ENCODE results near the gene TACC2. TPM values are rescaled to one million over a fixed set of nuclear protein-coding genes. Genes with fewer than 3 reads are reported as not detected.

Gene TACC2
- total and polyA plus RNA-seq, 9 of the 15 experiments (the other 6 are each of a cell fraction or from before 2014, with no cell fraction given), result under 0.01 to 0.35 (median 0.03) TPM; not detected in 6

- ChIA-PET POLR2A (no interaction called here), CTCF (ENCODE audit: low intra/inter-chr PET ratio) (no interaction called here)
- no TSS peak for BruUV-seq (replicated peaks)
- 0% methylated on average over 4 of the region's 4 CpGs for WGBS (ENCODE audit: insufficient coverage, low coverage, missing lambda C conversion rate)
- no peaks in the 10 kb centered on the region for H4K20me1 ChIP-seq (replicated peaks; ENCODE audit: control insufficient read depth, insufficient read depth, low read length)
- in situ Hi-C loops (cut with MboI) (no loop called here), intact Hi-C loops (cut with micrococcal nuclease) (loop anchor here (5.0 kb wide), 1 partner anchor 272 kb away; no protein-coding TSS in a partner anchor)
- H3K79me2 ChIP-seq (ENCODE audit: control insufficient read depth, insufficient read depth, low read length), result no peaks in the 10 kb centered on the region
- H3K9me1 ChIP-seq (ENCODE audit: control insufficient read depth, insufficient read depth, low read length), result no peaks in the 10 kb centered on the region
- H3K27me3 ChIP-seq (ENCODE audit: control insufficient read depth in 2 of 2, insufficient read depth in 2 of 2, low read length in 2 of 2), result no peaks in the 10 kb centered on the region; a peak in 1 of 5 replicates
- DNase-seq (ENCODE audit: extremely low read depth in 1 of 4, low spot score in 3 of 4) (no peak), ATAC-seq (no peak), FAIRE-seq (no peak)
- H3K9ac ChIP-seq (ENCODE audit: insufficient read depth in 1 of 2, low read depth in 2 of 2, low read length in 2 of 2), result no peak overlapping the region
- no peak overlapping the region for H3K27ac ChIP-seq (ENCODE audit: extremely low read depth, low read depth, low read length)
- no peaks in the 10 kb centered on the region for H3K36me3 ChIP-seq (ENCODE audit: control insufficient read depth, insufficient read depth, low read length)
- no peak overlapping the region for H2AFZ ChIP-seq (ENCODE audit: low read depth, low read length)
- H3K9me3 ChIP-seq (replicated peaks; ENCODE audit: control insufficient read depth, insufficient read depth, low read depth, low read length), result no peaks in the 10 kb centered on the region
- no peak for TF ChIP-seq ZNF695 (CRISPR knock-in tag; IDR thresholded peaks at IDR 0.05)
- no peak for TF ChIP-seq RBM17 (IDR thresholded peaks at IDR 0.05; ENCODE audit: borderline replicate concordance, low read depth, low read length)
- TF ChIP-seq DNMT1 (IDR thresholded peaks at IDR 0.05), result no peak
- TF ChIP-seq CAMTA2 (CRISPR knock-in tag; conservative IDR thresholded peaks at IDR 0.05), result no peak
- H3K4me1 ChIP-seq (replicated peaks in 1 of 2; ENCODE audit: control insufficient read depth in 2 of 2, insufficient read depth in 2 of 2, low read length in 2 of 2), result no peaks in the 10 kb centered on the region
- no peak overlapping the region for H3K4me2 ChIP-seq (ENCODE audit: insufficient read depth, low read length)
- no peak overlapping the region for H3K4me3 ChIP-seq
Observed at GRCh38 chr10:122295451-122295809, 306.5 kb downstream of the TACC2 start.

GRCh38 chr10:122296363-122297120 lies 307.6 kb downstream of the TACC2 start:
- Histone ChIP-seq H4K20me1 (replicated peaks; ENCODE audit: control insufficient read depth, insufficient read depth, low read length) (no peaks in the 10 kb centered on the region), H2AFZ (ENCODE audit: low read depth, low read length) (no peak overlapping the region), H3K36me3 (ENCODE audit: control insufficient read depth, insufficient read depth, low read length) (no peaks in the 10 kb centered on the region), H3K27me3 (ENCODE audit: control insufficient read depth in 2 of 2, insufficient read depth in 2 of 2, low read length in 2 of 2) (no peaks in the 10 kb centered on the region; a peak in 1 of 5 replicates), H3K27ac (ENCODE audit: extremely low read depth, low read depth, low read length) (no peak overlapping the region), H3K79me2 (ENCODE audit: control insufficient read depth, insufficient read depth, low read length) (no peaks in the 10 kb centered on the region), H3K9me3 (replicated peaks; ENCODE audit: control insufficient read depth, insufficient read depth, low read depth, low read length) (no peaks in the 10 kb centered on the region), H3K4me1 (replicated peaks in 1 of 2; ENCODE audit: control insufficient read depth in 2 of 2, insufficient read depth in 2 of 2, low read length in 2 of 2) (no peaks in the 10 kb centered on the region), H3K4me3 (no peak overlapping the region), H3K9ac (ENCODE audit: insufficient read depth in 1 of 2, low read depth in 2 of 2, low read length in 2 of 2) (no peak overlapping the region), H3K9me1 (ENCODE audit: control insufficient read depth, insufficient read depth, low read length) (no peaks in the 10 kb centered on the region), H3K4me2 (ENCODE audit: insufficient read depth, low read length) (no peak overlapping the region)
- in situ Hi-C loops (cut with MboI) (no loop called here), intact Hi-C loops (cut with micrococcal nuclease) (loop anchor here (5.0 kb wide), 1 partner anchor 271 kb away; no protein-coding TSS in a partner anchor)
- CTCF ChIA-PET (ENCODE audit: low intra/inter-chr PET ratio), result no interaction called here
- WGBS (ENCODE audit: insufficient coverage, low coverage, missing lambda C conversion rate), result 0% methylated on average over 4 of the region's 8 CpGs
- TF ChIP-seq TFE3 (CRISPR knock-in tag; IDR thresholded peaks at IDR 0.05) (no peak), RBM25 (IDR thresholded peaks at IDR 0.05; ENCODE audit: low read depth, low read length, severe bottlenecking) (peak; percentile 75), ZFP36 (IDR thresholded peaks at IDR 0.05; ENCODE audit: low read depth, low read length, partially characterized antibody) (peak; percentile 27)
- ATAC-seq (no peak), FAIRE-seq (no peak), DNase-seq (ENCODE audit: extremely low read depth in 1 of 4, low spot score in 3 of 4) (no peak)
- BruUV-seq (replicated peaks), result no TSS peak
- POLR2A ChIA-PET, result interaction anchor here (0.6 to 0.7 kb wide), 4 partner anchors 10 to 950 kb away, joined by 3 read pairs; no protein-coding TSS in a partner anchor
